Smooth muscle cell (in vitro differentiated cells): ENCODE data around the gene FAR1. TPM values are rescaled to one million over a fixed set of nuclear protein-coding genes. Genes with fewer than 3 reads are reported as not detected.

ENCODE experiments used
- DNase-seq: peaks from one replicate; lab custom pipeline; 2025; ENCODE audit not compliant: unreplicated experiment; lab: John Stamatoyannopoulos, UW
- H2AFZ ChIP-seq: fragments of 200-600 bp; sonication (generic); 2 replicates; pipeline ENCODE4 v1.6.0; 2016; ENCODE audit warnings: antibody characterized with exemption, low read depth, mild to moderate bottlenecking
- H3F3A ChIP-seq: fragments of 200-600 bp; sonication (generic); 2 replicates; pipeline ENCODE4 v1.6.0; 2017; ENCODE audit warnings: antibody characterized with exemption, low read depth
- H3K27ac ChIP-seq: fragments of 200-600 bp; sonication (generic); 2 replicates; pipeline ENCODE4 v1.5.1; 2016; ENCODE audit warnings: low read depth, mild to moderate bottlenecking
- H3K27me3 ChIP-seq: fragments of 200-600 bp; sonication (generic); 2 replicates; pipeline ENCODE4 v1.6.1; 2016; ENCODE audit warnings: low read depth, mild to moderate bottlenecking
- H3K36me3 ChIP-seq: fragments of 200-600 bp; sonication (generic); 2 replicates; pipeline ENCODE4 v1.5.1; 2016; ENCODE audit warnings: low read depth
- H3K4me1 ChIP-seq: fragments of 200-600 bp; sonication (generic); 2 replicates; pipeline ENCODE4 v1.5.1; 2016; ENCODE audit warnings: low read depth
- H3K4me2 ChIP-seq: fragments of 200-600 bp; sonication (generic); 2 replicates; pipeline ENCODE4 v1.6.0; 2016; ENCODE audit warnings: mild to moderate bottlenecking
- H3K4me3 ChIP-seq: fragments of 200-600 bp; sonication (generic); 2 replicates; pipeline ENCODE4 v1.5.1; 2016; ENCODE audit warnings: mild to moderate bottlenecking
- H3K79me2 ChIP-seq: fragments of 200-600 bp; sonication (generic); 2 replicates; pipeline ENCODE4 v1.6.0; 2016; ENCODE audit warnings: low read depth, mild to moderate bottlenecking
- H3K9ac ChIP-seq: fragments of 200-600 bp; sonication (generic); 2 replicates; pipeline ENCODE4 v1.6.0; 2016; ENCODE audit warnings: low read depth
- H3K9me3 ChIP-seq: fragments of 200-600 bp; sonication (generic); replicated peaks from 2 replicates; pipeline ENCODE4 v1.5.1; 2016; ENCODE audit warnings: low read depth
- H4K20me1 ChIP-seq: fragments of 200-600 bp; sonication (generic); 2 replicates; pipeline ENCODE4 v1.6.0; 2016; ENCODE audit warnings: low read depth
- CTCF ChIP-seq: fragments of 200-600 bp; sonication (generic); IDR thresholded peaks from 2 replicates; pipeline ENCODE4 v1.5.1; 2017; ENCODE audit warnings: borderline replicate concordance, mild to moderate bottlenecking, antibody characterized with exemption; ENCODE audit not compliant: insufficient read depth, poor library complexity, severe bottlenecking
- WGBS: methylation state at CpG from one replicate; pipeline ENCODE4 v1.1.7; 2016; ENCODE audit warnings: low lambda C conversion rate; 5-methylcytosine and 5-hydroxymethylcytosine counted together
- polyA plus RNA-seq: library from polyadenylated mRNA; unstranded; fragments of >200 nt; fragmentation: Nextera tagmentation; extraction: Ambion mirVana; gene quantifications from 2 replicates; pipeline ENCODE4 v1.2.1, GENCODE V29; 2016
- total RNA-seq: library from RNA; depleted of rRNA; stranded (reverse); fragments of >200 nt; gene quantifications from 2 replicates; pipeline ENCODE4 v1.2.3, GENCODE V29; 2014

The FAR1 gene
- total and polyA plus RNA-seq, 2 experiments from 2014 or later: 19.5 to 64.9 TPM

GRCh38 chr11:13629779-13630178 lies 38.7 kb upstream of the FAR1 start:
- Histone ChIP-seq H3K27me3 (no peaks in the 10 kb centered on the region), H3K36me3 (no peaks in the 10 kb centered on the region), H3K4me1 (no peaks in the 10 kb centered on the region), H4K20me1 (no peaks in the 10 kb centered on the region), H3K79me2 (no peaks in the 10 kb centered on the region), H2AFZ (no peak overlapping the region), H3K9ac (no peak overlapping the region), H3K4me3 (no peak overlapping the region), H3K9me3 (no peaks in the 10 kb centered on the region), H3K27ac (no peak overlapping the region), H3F3A (no peaks in the 10 kb centered on the region), H3K4me2 (no peak overlapping the region)
- DNase-seq: no peak
- WGBS: 94% methylated on average over 1 of the region's 1 CpG
- TF ChIP-seq CTCF: no peak

- 82% methylated on average over 5 of the region's 5 CpGs for WGBS
- no peaks in the 10 kb centered on the region for H3F3A ChIP-seq
These were observed 33.2 kb upstream of the FAR1 start for GRCh38 chr11:13635290-13635689.

GRCh38 chr11:13635804-13636203 lies 32.7 kb upstream of the FAR1 start:
- Histone ChIP-seq H3K9ac (no peak overlapping the region), H3K79me2 (no peaks in the 10 kb centered on the region), H2AFZ (no peak overlapping the region), H3K9me3 (peaks cover 3% of the 10 kb centered on the region), H3K4me2 (no peak overlapping the region), H3K36me3 (no peaks in the 10 kb centered on the region), H3F3A (no peaks in the 10 kb centered on the region), H4K20me1 (no peaks in the 10 kb centered on the region), H3K4me1 (no peaks in the 10 kb centered on the region), H3K27ac (no peak overlapping the region), H3K27me3 (no peaks in the 10 kb centered on the region), H3K4me3 (no peak overlapping the region)
- TF ChIP-seq CTCF: no peak
- no peak for DNase-seq

More at GRCh38 chr11:13635290-13635689, 33.2 kb upstream of the FAR1 start:
- Histone ChIP-seq H3K36me3 (no peaks in the 10 kb centered on the region), H4K20me1 (no peaks in the 10 kb centered on the region), H2AFZ (no peak overlapping the region), H3K27me3 (no peaks in the 10 kb centered on the region), H3K27ac (no peak overlapping the region), H3K9me3 (peaks cover 3% of the 10 kb centered on the region), H3K4me3 (no peak overlapping the region), H3K79me2 (no peaks in the 10 kb centered on the region), H3K9ac (no peak overlapping the region), H3K4me2 (no peak overlapping the region), H3K4me1 (no peaks in the 10 kb centered on the region)
- TF ChIP-seq CTCF: no peak
- no peak for DNase-seq
